T-cell (primary cell): Measurements from ENCODE around the gene SERPINA5. TPM values are rescaled to one million over a fixed set of nuclear protein-coding genes. Genes with fewer than 3 reads are reported as not detected.

Experiments used
- ATAC-seq, 4 experiments: fragments of 200-7000 bp in 3 of 4; fragments of 150-1000 bp in 1 of 4; cut with Tn5 transposase; replicated peaks in 1 of 4; 1 replicate in 3 of 4; 2 replicates in 1 of 4; pipeline ENCODE4 v1.10.0; 2021; ENCODE audit warnings: moderate library complexity in 3 of 4, mild to moderate bottlenecking in 2 of 4, moderate number of reproducible peaks in 1 of 4
- CTCF ChIA-PET, 2 donors: fragments of 300-600 bp; sonication (Branson Sonifier 250); formaldehyde crosslinking; loops; one replicate each; lab custom pipeline; 2022; ENCODE audit warnings: antibody characterized with exemption in 2 of 2; lab: Charles Lee
- POLR2A ChIA-PET, 2 donors: fragments of 300-600 bp; sonication (Branson Sonifier 250); formaldehyde crosslinking; loops; one replicate each; lab custom pipeline; 2022; ENCODE audit warnings: antibody characterized with exemption in 2 of 2; lab: Charles Lee
- DNase-seq, 35 experiments: peaks; one replicate each; pipeline versions ENCODE4 v3.0.0 to v3.0.0-alpha.2; 2013 to 2023
- H3K27ac ChIP-seq: one replicate; pipeline ENCODE4 v1.5.1; 2013; ENCODE audit warnings: low read length
- H3K27me3 ChIP-seq, 2 experiments: replicated peaks in 1 of 2; 1 replicate in 1 of 2; 2 replicates in 1 of 2; pipeline versions ENCODE4 v1.6.1 to v1.7.0; 2013; ENCODE audit warnings: low read length in 1 of 2, mixed read lengths in 1 of 2; ENCODE audit not compliant: control insufficient read depth in 2 of 2, insufficient read depth in 2 of 2; ENCODE audit errors: extremely low read depth in 1 of 2
- H3K36me3 ChIP-seq, 2 donors: 1 replicate in 1 of 2; 2 replicates in 1 of 2; pipeline versions ENCODE4 v1.6.1 to v1.7.0; 2013; ENCODE audit warnings: low read length in 1 of 2; ENCODE audit not compliant: control insufficient read depth in 2 of 2, insufficient read depth in 1 of 2; ENCODE audit errors: extremely low read depth in 1 of 2
- H3K4me1 ChIP-seq, 2 experiments: 1 replicate in 1 of 2; 2 replicates in 1 of 2; pipeline versions ENCODE4 v1.6.1 to v1.7.0; 2013; ENCODE audit warnings: low read length in 2 of 2, mixed read lengths in 1 of 2; ENCODE audit not compliant: insufficient read depth in 2 of 2, control insufficient read depth in 1 of 2; ENCODE audit errors: extremely low read depth in 1 of 2
- H3K4me3 ChIP-seq, 2 donors: 1 replicate in 1 of 2; 2 replicates in 1 of 2; pipeline versions ENCODE4 v1.5.1 to v1.7.0; 2013; ENCODE audit warnings: mild to moderate bottlenecking in 2 of 2, low read length in 1 of 2, moderate library complexity in 1 of 2; ENCODE audit not compliant: control insufficient read depth in 1 of 2; ENCODE audit errors: extremely low read depth in 1 of 2
- H3K9me3 ChIP-seq: 2 replicates; pipeline ENCODE4 v1.7.0; 2013
- H3K27ac Mint-ChIP-seq, 2 donors: one replicate each; pipeline ENCODE4 v1.8.0; 2020 to 2021; ENCODE audit warnings: mild to moderate bottlenecking in 2 of 2, mixed read lengths in 2 of 2
- H3K27me3 Mint-ChIP-seq, 2 donors: one replicate each; pipeline ENCODE4 v1.8.0; 2021 to 2022; ENCODE audit warnings: mixed read lengths in 2 of 2
- H3K36me3 Mint-ChIP-seq: one replicate; pipeline ENCODE4 v1.8.0; 2021; ENCODE audit warnings: mixed read lengths
- H3K4me1 Mint-ChIP-seq, 3 donors: one replicate each; pipeline ENCODE4 v1.8.0; 2020 to 2022; ENCODE audit warnings: mixed read lengths in 3 of 3, mild to moderate bottlenecking in 1 of 3
- H3K4me3 Mint-ChIP-seq, 3 donors: one replicate each; pipeline ENCODE4 v1.8.0; 2020 to 2022; ENCODE audit warnings: mild to moderate bottlenecking in 3 of 3, mixed read lengths in 3 of 3, moderate library complexity in 3 of 3
- H3K9me3 Mint-ChIP-seq, 3 donors: one replicate each; pipeline ENCODE4 v1.8.0; 2020 to 2022; ENCODE audit warnings: mixed read lengths in 3 of 3
- WGBS: methylation state at CpG from one replicate; pipeline ENCODE4 v1.1.5; 2013; ENCODE audit warnings: missing lambda C conversion rate; ENCODE audit not compliant: insufficient coverage; 5-methylcytosine and 5-hydroxymethylcytosine counted together
- total RNA-seq, 35 experiments: library from RNA in 6 of 35; stranded (reverse) in 6 of 35; fragments of 120-200 nt in 1 of 35; gene quantifications; one replicate each; pipeline versions ENCODE4 v1.2.1 to v1.2.4 and lab custom pipeline; 2013 to 2026

SERPINA5 gene
- total RNA-seq, 5 donors from 2014 or later (not counting 1 experiment from before 2014, with no cell fraction given): 0.92 to 1.1 (median 0.99) TPM; not detected in 2

DNA sequence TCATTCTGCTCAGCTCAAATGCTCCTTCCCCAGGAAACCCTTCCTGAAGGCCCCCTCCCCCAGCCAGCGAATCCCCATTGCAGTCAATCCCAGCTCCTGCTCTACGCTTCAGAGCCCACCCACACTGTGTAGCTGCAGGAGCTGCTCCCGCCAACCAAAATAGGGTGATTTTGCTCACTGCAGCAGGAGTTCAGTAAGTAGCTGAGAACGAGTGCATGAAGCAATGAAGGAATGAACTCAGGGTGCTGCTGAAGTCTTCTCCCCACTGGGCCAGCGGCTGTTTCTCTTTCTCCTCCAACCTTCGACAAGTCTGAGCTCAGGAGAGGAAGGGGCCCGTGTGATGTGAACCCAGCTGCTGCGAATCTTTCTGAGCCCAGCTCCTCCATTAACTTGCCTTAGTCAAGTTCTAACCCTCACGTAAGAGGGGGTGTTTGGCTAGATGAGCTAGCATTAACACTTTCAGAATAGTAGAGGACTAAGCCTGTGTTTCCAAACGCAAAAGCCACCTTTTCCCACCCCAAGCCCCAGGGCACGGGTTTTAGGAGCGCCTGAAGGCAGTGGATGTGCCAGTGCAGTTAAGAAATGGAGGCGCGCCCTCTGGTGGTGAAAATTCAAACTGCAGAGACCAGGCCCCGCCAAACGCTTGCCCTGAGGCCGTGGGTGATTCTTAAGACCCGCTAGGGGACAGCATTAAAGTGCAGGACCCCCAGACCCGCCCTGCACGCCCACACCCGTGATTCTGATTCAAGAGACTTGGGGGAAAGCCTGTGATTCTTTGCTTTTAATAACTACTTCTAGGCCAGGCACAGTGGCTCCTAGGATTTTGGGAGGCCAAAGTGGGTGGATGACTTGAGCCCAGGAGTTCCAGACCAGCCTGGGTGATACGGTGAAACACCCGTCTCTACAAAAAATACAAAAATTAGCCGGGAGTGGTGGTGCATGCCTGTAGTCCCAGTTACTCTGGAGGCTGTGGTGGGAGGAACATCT, 31.9 kb upstream of the SERPINA5 start:
- H3K4me1 Mint-ChIP-seq: no peaks in the 10 kb centered on the region
- peak in 26 of 35 experiments; percentile 5 to 52 (median 25) for DNase-seq
- H3K4me3 ChIP-seq: no peak overlapping the region
- ChIA-PET POLR2A (no interaction called here), CTCF (no interaction called here)
- peaks cover 25 to 26% of the 10 kb centered on the region in 2 donors for H3K27me3 Mint-ChIP-seq
- H3K27ac Mint-ChIP-seq: no peak overlapping the region
- no peaks in the 10 kb centered on the region for H3K4me1 ChIP-seq
- H3K36me3 Mint-ChIP-seq: no peaks in the 10 kb centered on the region
- ATAC-seq: peak in 1 of 4 experiments; percentile 40
- H3K27ac ChIP-seq: no peak overlapping the region
- no peaks in the 10 kb centered on the region for H3K9me3 ChIP-seq
- no peak overlapping the region for H3K4me3 Mint-ChIP-seq
- WGBS: 21% methylated on average over 10 of the region's 24 CpGs
- peaks cover 2 to 28% of the 10 kb centered on the region in 2 experiments for H3K27me3 ChIP-seq
- H3K9me3 Mint-ChIP-seq: peaks cover 2 to 13% (median 7%) of the 10 kb centered on the region in 3 donors
- H3K36me3 ChIP-seq: no peaks in the 10 kb centered on the region

DNA sequence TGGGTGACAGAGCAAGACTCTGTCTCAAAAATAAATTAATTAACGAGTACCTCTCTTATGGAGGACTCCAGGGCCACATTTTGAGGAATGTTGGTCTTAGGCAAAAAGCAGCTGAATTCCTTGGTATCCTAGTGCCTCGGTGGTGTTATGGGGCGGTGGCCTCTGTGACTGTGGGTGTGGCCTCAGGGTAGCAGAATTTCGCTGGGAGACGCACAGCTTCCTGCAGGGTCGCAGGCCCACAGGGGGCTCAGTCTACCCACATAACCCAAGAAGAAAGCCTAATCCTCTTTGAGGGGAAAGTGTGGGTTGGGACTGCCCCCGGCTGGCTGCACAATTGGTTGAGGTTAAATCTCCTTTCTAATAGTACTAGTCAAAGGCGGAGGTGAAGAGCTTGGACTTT, 31.2 kb upstream of the SERPINA5 start:
- no peak for DNase-seq
- 100% methylated on average over 2 of the region's 8 CpGs for WGBS
- H3K36me3 ChIP-seq: no peaks in the 10 kb centered on the region
- Mint-ChIP-seq H3K36me3 (no peaks in the 10 kb centered on the region), H3K4me3 (no peak overlapping the region), H3K4me1 (no peaks in the 10 kb centered on the region), H3K27me3 (peaks cover 25 to 29% of the 10 kb centered on the region in 2 donors), H3K27ac (no peak overlapping the region), H3K9me3 (peaks cover 6 to 18% (median 11%) of the 10 kb centered on the region in 3 donors)
- ChIA-PET CTCF (no interaction called here), POLR2A (no interaction called here)
- H3K27me3 ChIP-seq: peaks cover 2 to 23% of the 10 kb centered on the region in 2 experiments
- no peaks in the 10 kb centered on the region for H3K4me1 ChIP-seq
- ATAC-seq: no peak
- H3K4me3 ChIP-seq: no peak overlapping the region
- no peaks in the 10 kb centered on the region for H3K9me3 ChIP-seq
- H3K27ac ChIP-seq: no peak overlapping the region

DNA sequence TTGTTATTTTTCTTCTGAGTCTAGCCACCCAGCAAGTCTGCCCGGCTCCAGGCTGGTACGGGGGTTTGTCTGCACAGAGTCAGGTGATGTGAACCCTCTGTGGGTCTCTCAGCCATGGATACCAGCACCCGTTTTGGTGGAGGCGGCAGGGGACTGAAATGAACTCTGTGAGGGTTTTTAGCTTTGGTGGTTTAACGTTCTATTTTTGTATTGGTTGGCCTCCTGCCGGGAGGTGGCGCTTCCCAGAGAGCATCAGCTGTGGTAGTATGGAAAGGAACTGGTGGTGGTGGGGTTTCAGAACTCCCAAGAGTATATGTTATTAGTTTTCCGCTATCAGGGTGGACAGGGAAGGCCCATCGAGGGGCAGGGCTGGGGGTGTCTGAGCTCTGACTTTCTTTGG, 25.2 kb upstream of the SERPINA5 start:
- peaks cover 22 to 25% of the 10 kb centered on the region in 2 donors for H3K27me3 Mint-ChIP-seq

DNA sequence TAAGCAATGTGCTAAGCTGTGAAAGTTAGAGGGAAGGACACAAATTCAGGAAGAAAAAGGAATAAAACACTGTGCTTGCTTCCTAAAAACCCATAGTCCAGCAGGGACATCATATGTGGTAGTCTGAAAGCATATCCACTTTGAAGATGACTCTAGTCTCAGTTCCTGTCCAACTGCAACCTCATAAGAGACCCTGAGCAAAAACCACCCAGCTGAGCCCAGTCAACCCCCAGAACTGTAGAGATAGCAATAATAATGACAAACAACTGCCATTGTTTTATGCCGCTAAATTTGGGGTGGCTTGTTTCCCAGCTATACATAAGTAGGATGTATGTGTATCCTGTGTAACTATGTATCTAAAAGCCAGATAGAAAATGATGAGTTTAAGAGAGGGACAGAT, 23.9 kb upstream of the SERPINA5 start:
- Histone ChIP-seq H3K27me3 (peaks cover 0 to 18% of the 10 kb centered on the region in 2 experiments), H3K27ac (no peak overlapping the region), H3K4me3 (no peak overlapping the region), H3K4me1 (no peaks in the 10 kb centered on the region), H3K36me3 (no peaks in the 10 kb centered on the region), H3K9me3 (no peaks in the 10 kb centered on the region)
- H3K27ac Mint-ChIP-seq: no peak overlapping the region
- H3K4me1 Mint-ChIP-seq: no peaks in the 10 kb centered on the region
- H3K36me3 Mint-ChIP-seq: no peaks in the 10 kb centered on the region
- H3K9me3 Mint-ChIP-seq: peaks cover 4 to 13% (median 11%) of the 10 kb centered on the region in 3 donors
- H3K4me3 Mint-ChIP-seq: no peak overlapping the region
- ChIA-PET POLR2A (no interaction called here), CTCF (no interaction called here)
- peaks cover 17 to 31% of the 10 kb centered on the region in 2 donors for H3K27me3 Mint-ChIP-seq
- ATAC-seq (no peak), DNase-seq (no peak)
- no CpG with 5 or more reads among the region's 1 CpG for WGBS

More for the DNA sequence above, 25.2 kb upstream of the SERPINA5 start:
- H3K36me3 Mint-ChIP-seq: no peaks in the 10 kb centered on the region
- no peaks in the 10 kb centered on the region for H3K36me3 ChIP-seq
- H3K27ac ChIP-seq: no peak overlapping the region
- WGBS: 85% methylated on average over 9 of the region's 9 CpGs
- peaks cover 4 to 13% (median 11%) of the 10 kb centered on the region in 3 donors for H3K9me3 Mint-ChIP-seq
- H3K4me1 ChIP-seq: no peaks in the 10 kb centered on the region
- H3K27ac Mint-ChIP-seq: no peak overlapping the region
- ChIA-PET CTCF (interaction anchor here in 1 of 2 donors (0.6 kb wide), 1 partner anchor 11 kb away, joined by 3 read pairs; no protein-coding TSS in a partner anchor), POLR2A (no interaction called here)
- DNase-seq (peak in 1 of 35 experiments; percentile 4), ATAC-seq (no peak)
- H3K27me3 ChIP-seq: peaks cover 0 to 8% of the 10 kb centered on the region in 2 experiments
- H3K4me1 Mint-ChIP-seq: no peaks in the 10 kb centered on the region
- H3K4me3 ChIP-seq: no peak overlapping the region
- no peaks in the 10 kb centered on the region for H3K9me3 ChIP-seq
- H3K4me3 Mint-ChIP-seq: no peak overlapping the region

DNA sequence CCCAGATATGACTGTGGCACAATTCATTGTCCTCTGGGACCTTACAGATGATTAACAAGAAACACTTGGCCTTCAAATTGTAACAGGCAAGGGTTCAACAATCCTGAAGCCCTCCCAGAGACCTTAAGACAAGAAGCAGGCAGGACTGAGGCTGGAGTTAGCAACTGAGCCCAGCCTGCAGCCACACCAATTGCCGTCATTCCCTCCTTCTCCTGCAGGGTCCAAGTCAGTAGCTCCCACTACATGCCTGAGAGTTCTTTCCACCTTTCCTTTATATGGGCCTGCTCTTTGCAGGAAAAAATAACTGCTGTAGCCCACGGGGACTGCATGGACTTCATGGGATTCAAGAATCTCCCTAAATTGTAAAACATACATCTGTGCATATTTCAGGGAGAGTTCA, 22.4 kb upstream of the SERPINA5 start:
- H3K36me3 Mint-ChIP-seq: no peaks in the 10 kb centered on the region
- no peaks in the 10 kb centered on the region for H3K9me3 ChIP-seq
- ChIA-PET CTCF (no interaction called here), POLR2A (no interaction called here)
- H3K27ac ChIP-seq: no peak overlapping the region
- no peak overlapping the region for H3K27ac Mint-ChIP-seq
- DNase-seq (no peak), ATAC-seq (no peak)
- peaks cover 0 to 25% of the 10 kb centered on the region in 2 experiments for H3K27me3 ChIP-seq
- H3K4me1 Mint-ChIP-seq: no peaks in the 10 kb centered on the region
- no peak overlapping the region for H3K4me3 ChIP-seq
- no peaks in the 10 kb centered on the region for H3K36me3 ChIP-seq
- H3K27me3 Mint-ChIP-seq: peaks cover 18 to 26% of the 10 kb centered on the region in 2 donors
- no peak overlapping the region for H3K4me3 Mint-ChIP-seq
- no CpG with 5 or more reads among the region's 2 CpGs for WGBS
- H3K9me3 Mint-ChIP-seq: peaks cover 4 to 13% (median 11%) of the 10 kb centered on the region in 3 donors
- no peaks in the 10 kb centered on the region for H3K4me1 ChIP-seq

DNA sequence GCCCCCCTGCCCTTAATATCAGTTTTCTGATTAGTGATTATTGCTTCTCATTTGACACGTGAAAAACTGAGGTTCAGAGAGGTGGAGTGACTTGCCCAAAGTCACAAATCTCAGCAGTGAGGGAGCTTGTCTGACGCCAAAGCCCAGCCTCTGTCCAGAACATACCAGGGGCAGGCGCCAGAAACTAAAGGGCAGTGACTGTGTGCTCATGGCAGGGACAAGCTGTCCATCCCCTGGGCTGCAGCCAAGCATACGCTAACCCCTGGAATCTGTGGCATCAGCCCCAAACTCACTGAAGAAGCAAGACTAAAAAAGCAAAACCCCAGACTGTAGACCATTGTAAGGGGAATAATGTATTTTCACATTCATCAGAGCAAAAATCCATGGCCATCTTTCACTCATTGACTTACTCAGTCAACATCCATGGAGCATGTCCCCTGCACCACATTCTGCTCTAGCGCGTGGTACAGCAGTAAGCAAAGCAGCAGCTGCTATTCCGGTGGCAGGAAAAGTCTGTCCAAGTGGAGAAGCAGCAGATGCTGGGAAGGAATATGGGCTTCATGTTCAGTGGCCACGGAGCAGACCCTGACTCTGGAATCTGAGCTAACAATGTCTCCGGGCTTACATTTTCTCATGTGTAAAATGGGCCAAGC, 21.5 kb upstream of the SERPINA5 start:
- H3K27ac Mint-ChIP-seq: no peak overlapping the region
- Histone ChIP-seq H3K27me3 (peaks cover 0 to 25% of the 10 kb centered on the region in 2 experiments), H3K36me3 (no peaks in the 10 kb centered on the region), H3K4me3 (no peak overlapping the region), H3K27ac (no peak overlapping the region), H3K4me1 (no peaks in the 10 kb centered on the region), H3K9me3 (no peaks in the 10 kb centered on the region)
- no peaks in the 10 kb centered on the region for H3K4me1 Mint-ChIP-seq
- POLR2A ChIA-PET: no interaction called here
- CTCF ChIA-PET: no interaction called here
- H3K36me3 Mint-ChIP-seq: no peaks in the 10 kb centered on the region
- peaks cover 2 to 8% (median 7%) of the 10 kb centered on the region in 3 donors for H3K9me3 Mint-ChIP-seq
- 82% methylated on average over 7 of the region's 9 CpGs for WGBS
- peaks cover 18 to 26% of the 10 kb centered on the region in 2 donors for H3K27me3 Mint-ChIP-seq
- no peak for DNase-seq
- no peak overlapping the region for H3K4me3 Mint-ChIP-seq
- ATAC-seq: no peak
